Neural cell (in vitro differentiated cells): ENCODE measurements around the gene NCOA3.

Experiments
- EZH2 ChIP-seq: fragments of 200-600, 300-800 bp; shearing (Covaris generic), sonication (generic); IDR thresholded peaks from 2 replicates; pipeline ENCODE4 v1.6.1; 2014; ENCODE audit warnings: antibody characterized with exemption, low read length, borderline replicate concordance, mild to moderate bottlenecking; ENCODE audit not compliant: insufficient read depth, poor library complexity, severe bottlenecking
- POLR2AphosphoS5 ChIP-seq: IDR thresholded peaks from 2 replicates; pipeline ENCODE4 v1.6.1; 2012
- REST ChIP-seq: IDR thresholded peaks from 2 replicates; pipeline ENCODE4 v1.6.1; 2012; ENCODE audit warnings: borderline replicate concordance
- TF ChIP-seq, protein P1 (sequence below): fragments of 450-650 bp; IDR thresholded peaks from 2 replicates; pipeline ENCODE4 v1.5.1; 2014; ENCODE audit warnings: antibody characterized with exemption, mild to moderate bottlenecking, moderate library complexity; ENCODE audit not compliant: poor library complexity, severe bottlenecking

DNA sequence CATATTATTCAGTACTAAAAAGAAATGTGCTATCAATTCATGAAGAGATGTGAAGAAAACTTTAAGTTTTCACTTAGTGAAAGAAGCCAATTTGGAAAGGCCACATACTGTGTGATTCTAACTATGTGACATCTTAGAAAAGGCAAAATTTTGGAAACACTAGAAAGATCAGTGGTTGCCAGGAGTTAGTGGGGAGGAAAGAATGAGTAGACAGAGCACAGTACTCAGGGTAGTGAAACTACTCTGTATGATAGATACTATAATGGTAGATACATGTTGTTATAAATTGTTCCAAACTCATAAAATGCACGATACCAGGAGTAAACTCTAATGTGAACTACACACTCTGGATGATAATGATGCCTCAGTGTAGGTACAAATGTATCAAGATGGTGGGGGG, 14.2 kb downstream of the NCOA3 start:
- no peak for TF ChIP-seq POLR2AphosphoS5
- TF ChIP-seq REST = no peak
- no peak for TF ChIP-seq EZH2
- TF ChIP-seq, protein P1, sequence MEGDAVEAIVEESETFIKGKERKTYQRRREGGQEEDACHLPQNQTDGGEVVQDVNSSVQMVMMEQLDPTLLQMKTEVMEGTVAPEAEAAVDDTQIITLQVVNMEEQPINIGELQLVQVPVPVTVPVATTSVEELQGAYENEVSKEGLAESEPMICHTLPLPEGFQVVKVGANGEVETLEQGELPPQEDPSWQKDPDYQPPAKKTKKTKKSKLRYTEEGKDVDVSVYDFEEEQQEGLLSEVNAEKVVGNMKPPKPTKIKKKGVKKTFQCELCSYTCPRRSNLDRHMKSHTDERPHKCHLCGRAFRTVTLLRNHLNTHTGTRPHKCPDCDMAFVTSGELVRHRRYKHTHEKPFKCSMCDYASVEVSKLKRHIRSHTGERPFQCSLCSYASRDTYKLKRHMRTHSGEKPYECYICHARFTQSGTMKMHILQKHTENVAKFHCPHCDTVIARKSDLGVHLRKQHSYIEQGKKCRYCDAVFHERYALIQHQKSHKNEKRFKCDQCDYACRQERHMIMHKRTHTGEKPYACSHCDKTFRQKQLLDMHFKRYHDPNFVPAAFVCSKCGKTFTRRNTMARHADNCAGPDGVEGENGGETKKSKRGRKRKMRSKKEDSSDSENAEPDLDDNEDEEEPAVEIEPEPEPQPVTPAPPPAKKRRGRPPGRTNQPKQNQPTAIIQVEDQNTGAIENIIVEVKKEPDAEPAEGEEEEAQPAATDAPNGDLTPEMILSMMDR = no peak
